Esophagus muscularis mucosa (tissue), 3 donors: ENCODE data around the gene GAS2.

Source experiments
- CTCF ChIP-seq, 3 experiments: fragments of 200-600 bp in 2 of 3; fragments of 450-650 bp in 1 of 3; sonication (generic) in 2 of 3; IDR thresholded peaks; one replicate each; pipeline ENCODE4 v1.5.1; 2017 to 2019; ENCODE audit warnings: antibody characterized with exemption in 3 of 3, mild to moderate bottlenecking in 2 of 3, moderate library complexity in 1 of 3
- POLR2A ChIP-seq: fragments of 450-650 bp; IDR thresholded peaks from one replicate; pipeline ENCODE4 v1.6.1; 2017; ENCODE audit warnings: antibody characterized with exemption, moderate library complexity, mild to moderate bottlenecking, low read depth

GRCh38 chr11:22742157-22742613 is 75.8 kb downstream of the GAS2 start:
- no peak for TF ChIP-seq CTCF (IDR thresholded peaks at IDR 0.05)
- no peak for TF ChIP-seq POLR2A
